ENCODE results near the gene C6orf89.

GRCh38 chr6:36847152-36847551 is 38.6 kb upstream of the C6orf89 start:
- TF ChIP-seq, protein P1, sequence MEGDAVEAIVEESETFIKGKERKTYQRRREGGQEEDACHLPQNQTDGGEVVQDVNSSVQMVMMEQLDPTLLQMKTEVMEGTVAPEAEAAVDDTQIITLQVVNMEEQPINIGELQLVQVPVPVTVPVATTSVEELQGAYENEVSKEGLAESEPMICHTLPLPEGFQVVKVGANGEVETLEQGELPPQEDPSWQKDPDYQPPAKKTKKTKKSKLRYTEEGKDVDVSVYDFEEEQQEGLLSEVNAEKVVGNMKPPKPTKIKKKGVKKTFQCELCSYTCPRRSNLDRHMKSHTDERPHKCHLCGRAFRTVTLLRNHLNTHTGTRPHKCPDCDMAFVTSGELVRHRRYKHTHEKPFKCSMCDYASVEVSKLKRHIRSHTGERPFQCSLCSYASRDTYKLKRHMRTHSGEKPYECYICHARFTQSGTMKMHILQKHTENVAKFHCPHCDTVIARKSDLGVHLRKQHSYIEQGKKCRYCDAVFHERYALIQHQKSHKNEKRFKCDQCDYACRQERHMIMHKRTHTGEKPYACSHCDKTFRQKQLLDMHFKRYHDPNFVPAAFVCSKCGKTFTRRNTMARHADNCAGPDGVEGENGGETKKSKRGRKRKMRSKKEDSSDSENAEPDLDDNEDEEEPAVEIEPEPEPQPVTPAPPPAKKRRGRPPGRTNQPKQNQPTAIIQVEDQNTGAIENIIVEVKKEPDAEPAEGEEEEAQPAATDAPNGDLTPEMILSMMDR (IDR thresholded peaks at IDR 0.05; ENCODE audit: low read length): no peak
- TF ChIP-seq EZH2phosphoT487 (IDR thresholded peaks at IDR 0.05; ENCODE audit: low read length): no peak
